Suprapubic skin (tissue), 4 donors: ENCODE results near the gene PPP2R2D. TPM values are rescaled to one million over a fixed set of nuclear protein-coding genes. Genes with fewer than 3 reads are reported as not detected.

Experiments used
- DNase-seq, 2 donors: peaks; one replicate each; pipeline ENCODE4 v3.0.0-alpha.2; 2019; ENCODE audit warnings: low spot score in 2 of 2
- H3K27ac ChIP-seq: fragments of 200-600 bp; sonication (generic); one replicate; pipeline ENCODE4 v1.5.1; 2019
- H3K27me3 ChIP-seq: fragments of 200-600 bp; sonication (generic); one replicate; pipeline ENCODE4 v1.5.1; 2019
- H3K36me3 ChIP-seq: fragments of 200-600 bp; sonication (generic); one replicate; pipeline ENCODE4 v1.5.1; 2019
- H3K4me1 ChIP-seq: fragments of 200-600 bp; sonication (generic); one replicate; pipeline ENCODE4 v1.5.1; 2019
- H3K4me3 ChIP-seq: fragments of 200-600 bp; sonication (generic); one replicate; pipeline ENCODE4 v1.5.1; 2019; ENCODE audit warnings: mild to moderate bottlenecking
- H3K9me3 ChIP-seq: fragments of 200-600 bp; sonication (generic); one replicate; pipeline ENCODE4 v1.5.1; 2019
- EP300 ChIP-seq: sonication (generic); formaldehyde crosslinking; IDR thresholded peaks from one replicate; pipeline ENCODE4 v1.6.1; 2017; ENCODE audit warnings: antibody characterized with exemption
- POLR2A ChIP-seq, 2 donors: fragments of 450-650 bp; IDR thresholded peaks; one replicate each; pipeline ENCODE4 v1.6.1; 2017; ENCODE audit warnings: antibody characterized with exemption in 2 of 2, mild to moderate bottlenecking in 2 of 2, moderate library complexity in 2 of 2
- POLR2AphosphoS5 ChIP-seq, 3 donors: sonication (generic); formaldehyde crosslinking; IDR thresholded peaks; one replicate each; pipeline ENCODE4 v1.6.1; 2017; ENCODE audit warnings: antibody characterized with exemption in 3 of 3
- WGBS: methylation state at CpG from one replicate; pipeline ENCODE4 v1.1.5; 2018; 5-methylcytosine and 5-hydroxymethylcytosine counted together
- total RNA-seq, 4 donors: library from RNA; depleted of rRNA; stranded (reverse); fragments of >200 nt; gene quantifications; one replicate each; pipeline ENCODE4 v1.1.0, GENCODE V29; 2016
- TF ChIP-seq, protein P1 (sequence below), 2 donors: fragments of 200-600 bp in 1 of 2; fragments of 450-650 bp in 1 of 2; sonication (generic) in 1 of 2; IDR thresholded peaks; one replicate each; pipeline ENCODE4 v1.5.1; 2016 to 2019; ENCODE audit warnings: antibody characterized with exemption in 2 of 2, mild to moderate bottlenecking in 1 of 2, moderate library complexity in 1 of 2

PPP2R2D gene
- total RNA-seq, 4 donors from 2014 or later, result 22.6 to 67.2 (median 30.1) TPM

DNA sequence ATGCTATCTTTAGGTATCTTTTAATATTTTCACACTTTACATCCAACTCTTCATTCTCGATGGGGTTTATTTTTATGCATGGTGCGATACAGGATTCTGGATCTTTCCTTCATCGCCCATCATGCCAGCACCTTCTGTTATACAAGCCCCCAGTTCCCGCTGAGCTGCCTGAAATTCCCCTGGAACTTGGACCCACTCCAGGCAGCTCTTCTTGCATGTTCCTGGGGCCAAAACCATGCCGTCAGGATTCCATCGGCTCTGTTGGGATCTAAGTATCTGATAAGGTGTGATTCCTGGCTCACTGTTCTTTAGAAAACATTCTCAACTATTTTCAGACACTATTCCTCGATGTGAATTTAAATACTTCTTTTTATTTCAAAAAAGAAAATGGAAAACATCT lies 40.5 kb upstream of the PPP2R2D start:
- Histone ChIP-seq H3K9me3 (no peaks in the 10 kb centered on the region), H3K4me1 (no peaks in the 10 kb centered on the region), H3K36me3 (no peaks in the 10 kb centered on the region), H3K27me3 (peaks cover 62% of the 10 kb centered on the region), H3K4me3 (no peak overlapping the region), H3K27ac (no peak overlapping the region)
- no peak for TF ChIP-seq POLR2AphosphoS5 (IDR thresholded peaks at IDR 0.05)
- TF ChIP-seq EP300, result no peak
- no peak for TF ChIP-seq POLR2A (IDR thresholded peaks at IDR 0.05)
- TF ChIP-seq, protein P1, sequence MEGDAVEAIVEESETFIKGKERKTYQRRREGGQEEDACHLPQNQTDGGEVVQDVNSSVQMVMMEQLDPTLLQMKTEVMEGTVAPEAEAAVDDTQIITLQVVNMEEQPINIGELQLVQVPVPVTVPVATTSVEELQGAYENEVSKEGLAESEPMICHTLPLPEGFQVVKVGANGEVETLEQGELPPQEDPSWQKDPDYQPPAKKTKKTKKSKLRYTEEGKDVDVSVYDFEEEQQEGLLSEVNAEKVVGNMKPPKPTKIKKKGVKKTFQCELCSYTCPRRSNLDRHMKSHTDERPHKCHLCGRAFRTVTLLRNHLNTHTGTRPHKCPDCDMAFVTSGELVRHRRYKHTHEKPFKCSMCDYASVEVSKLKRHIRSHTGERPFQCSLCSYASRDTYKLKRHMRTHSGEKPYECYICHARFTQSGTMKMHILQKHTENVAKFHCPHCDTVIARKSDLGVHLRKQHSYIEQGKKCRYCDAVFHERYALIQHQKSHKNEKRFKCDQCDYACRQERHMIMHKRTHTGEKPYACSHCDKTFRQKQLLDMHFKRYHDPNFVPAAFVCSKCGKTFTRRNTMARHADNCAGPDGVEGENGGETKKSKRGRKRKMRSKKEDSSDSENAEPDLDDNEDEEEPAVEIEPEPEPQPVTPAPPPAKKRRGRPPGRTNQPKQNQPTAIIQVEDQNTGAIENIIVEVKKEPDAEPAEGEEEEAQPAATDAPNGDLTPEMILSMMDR (IDR thresholded peaks at IDR 0.05), result no peak
- DNase-seq, result peak in 1 of 2 donors; percentile 59
- WGBS, result 51% methylated on average over 7 of the region's 7 CpGs

DNA sequence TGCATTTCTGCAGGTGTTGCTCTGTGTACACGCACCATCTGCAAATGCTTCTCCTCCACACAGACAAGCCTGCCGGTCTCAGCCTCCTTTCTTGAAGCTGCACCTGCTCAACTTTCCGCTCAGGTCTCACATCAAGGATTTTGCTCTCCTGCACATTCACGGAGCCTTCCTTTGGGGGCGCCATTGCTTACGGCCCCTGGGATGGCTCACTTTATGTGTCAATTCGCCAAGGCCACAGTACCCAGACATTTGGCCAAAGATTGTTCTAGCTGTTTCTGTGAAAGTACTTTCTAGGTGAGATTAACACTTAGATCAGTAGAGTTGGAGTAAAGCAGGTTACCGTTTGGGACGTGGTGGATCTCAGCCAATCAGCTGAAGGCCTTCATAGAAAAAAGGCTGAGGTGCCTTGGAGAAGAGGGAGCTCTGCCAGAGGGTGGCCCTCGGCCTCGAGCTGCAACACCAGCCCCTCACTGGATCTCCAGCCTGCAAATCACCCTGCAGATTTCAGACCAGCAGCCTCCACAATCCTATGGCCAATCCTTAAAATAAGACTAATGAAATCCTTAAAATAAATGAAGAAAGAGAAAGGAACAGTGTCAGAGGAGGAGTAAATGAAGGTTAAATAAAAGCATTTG lies 39.9 kb upstream of the PPP2R2D start:
- TF ChIP-seq POLR2A (IDR thresholded peaks at IDR 0.05) (no peak), POLR2AphosphoS5 (IDR thresholded peaks at IDR 0.05) (no peak)
- TF ChIP-seq, protein P1 (IDR thresholded peaks at IDR 0.05), result no peak
- Histone ChIP-seq H3K27me3 (peaks cover 62% of the 10 kb centered on the region), H3K4me3 (no peak overlapping the region), H3K9me3 (no peaks in the 10 kb centered on the region), H3K27ac (no peak overlapping the region), H3K4me1 (no peaks in the 10 kb centered on the region), H3K36me3 (no peaks in the 10 kb centered on the region)
- WGBS, result 43% methylated on average over 11 of the region's 11 CpGs
- peak; percentile 17 to 43 for DNase-seq

DNA sequence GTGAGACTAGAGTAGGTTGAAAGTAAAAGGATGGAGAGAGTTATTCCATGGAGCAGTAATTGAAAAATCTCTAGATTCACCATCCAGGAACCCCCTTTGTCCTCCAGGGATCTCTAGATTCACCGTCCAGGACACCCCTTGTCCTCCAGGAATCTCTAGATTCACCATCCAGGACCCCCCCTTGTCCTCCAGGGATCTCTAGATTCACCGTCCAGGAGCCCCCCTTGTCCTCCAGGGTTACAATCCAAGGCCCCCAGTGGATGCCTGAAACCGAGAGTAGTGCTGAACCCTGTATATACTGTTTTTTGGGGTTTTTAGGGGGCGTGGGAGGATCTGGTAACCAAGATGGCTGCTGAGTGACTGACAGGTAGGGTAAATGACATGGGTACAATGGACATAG lies 38.3 kb upstream of the PPP2R2D start:
- H3K27ac ChIP-seq, result no peak overlapping the region
- peaks cover 47% of the 10 kb centered on the region for H3K27me3 ChIP-seq
- peak; percentile 30 to 74 for DNase-seq
- no peaks in the 10 kb centered on the region for H3K4me1 ChIP-seq
- TF ChIP-seq EP300 (no peak), POLR2AphosphoS5 (IDR thresholded peaks at IDR 0.05) (no peak), POLR2A (IDR thresholded peaks at IDR 0.05) (no peak)
- TF ChIP-seq, protein P1 (IDR thresholded peaks at IDR 0.05), result no peak
- no peaks in the 10 kb centered on the region for H3K9me3 ChIP-seq
- H3K36me3 ChIP-seq, result no peaks in the 10 kb centered on the region
- H3K4me3 ChIP-seq, result no peak overlapping the region
- WGBS, result 71% methylated on average over 4 of the region's 4 CpGs

DNA sequence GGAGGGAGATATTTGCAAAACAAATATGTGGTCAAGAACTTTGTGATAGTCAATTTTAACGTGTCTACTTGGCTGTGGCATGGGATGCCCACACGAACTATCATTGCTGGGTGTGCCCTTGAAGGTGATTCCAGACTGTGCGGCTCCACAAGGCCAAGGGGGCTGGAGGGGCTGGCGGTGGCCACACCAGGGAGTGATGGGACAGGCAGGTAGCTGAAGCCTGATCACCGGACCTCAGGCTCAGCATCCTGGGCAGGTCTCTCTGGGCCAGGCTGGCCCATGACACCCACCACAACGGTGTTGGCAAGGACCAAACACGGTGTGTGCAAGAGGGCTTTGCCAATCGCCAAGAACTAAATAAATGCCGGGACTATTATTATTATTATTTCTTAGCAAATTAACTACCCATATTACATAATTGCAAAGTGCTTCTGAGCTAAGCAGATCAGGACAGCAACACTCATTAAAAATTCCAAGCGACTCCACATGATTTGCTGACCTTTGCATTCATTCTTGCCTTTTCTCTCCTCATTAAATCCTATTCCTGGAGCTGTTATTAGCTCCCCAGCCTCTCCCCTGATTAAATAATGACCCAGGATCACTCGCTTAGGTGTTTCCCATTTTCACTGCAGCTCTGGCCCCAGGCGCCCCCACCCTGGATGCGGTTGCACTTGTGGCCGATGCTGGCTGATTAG lies 35.4 kb upstream of the PPP2R2D start:
- TF ChIP-seq EP300, result no peak
- no peak for TF ChIP-seq POLR2A (IDR thresholded peaks at IDR 0.05)
- TF ChIP-seq POLR2AphosphoS5 (IDR thresholded peaks at IDR 0.05), result no peak
- TF ChIP-seq, protein P1 (IDR thresholded peaks at IDR 0.05), result no peak
- Histone ChIP-seq H3K4me3 (no peak overlapping the region), H3K27ac (no peak overlapping the region), H3K4me1 (no peaks in the 10 kb centered on the region), H3K9me3 (no peaks in the 10 kb centered on the region), H3K36me3 (no peaks in the 10 kb centered on the region), H3K27me3 (peaks cover 26% of the 10 kb centered on the region)
- 78% methylated on average over 14 of the region's 14 CpGs for WGBS
- DNase-seq, result no peak

DNA sequence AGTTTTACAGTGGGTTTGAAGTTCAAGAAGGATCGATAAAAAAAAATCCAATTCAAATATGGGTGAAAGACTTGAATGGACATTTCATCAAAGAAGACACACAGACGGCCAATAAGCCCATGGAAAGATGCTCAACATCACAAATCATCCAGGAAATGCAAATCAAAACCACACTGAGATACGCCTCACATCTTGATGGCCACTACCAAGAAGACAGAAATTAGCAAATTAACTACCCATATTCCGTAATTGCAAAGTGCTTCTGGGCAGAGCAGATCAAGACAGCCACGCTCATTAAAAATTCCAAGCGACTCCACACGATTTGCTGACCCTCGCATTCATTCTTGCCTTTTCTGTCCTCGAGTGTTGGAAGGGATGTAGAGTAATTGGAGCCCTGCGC lies 34.1 kb upstream of the PPP2R2D start:
- peaks cover 2% of the 10 kb centered on the region for H3K4me1 ChIP-seq
- H3K9me3 ChIP-seq, result no peaks in the 10 kb centered on the region
- TF ChIP-seq POLR2A (IDR thresholded peaks at IDR 0.05) (no peak), EP300 (no peak), POLR2AphosphoS5 (IDR thresholded peaks at IDR 0.05) (no peak)
- TF ChIP-seq, protein P1 (IDR thresholded peaks at IDR 0.05), result no peak
- no peak for DNase-seq
- H3K4me3 ChIP-seq, result no peak overlapping the region
- no peak overlapping the region for H3K27ac ChIP-seq
- 75% methylated on average over 10 of the region's 10 CpGs for WGBS
- H3K27me3 ChIP-seq, result peaks cover 17% of the 10 kb centered on the region
- no peaks in the 10 kb centered on the region for H3K36me3 ChIP-seq
